ENCODE measurements around the gene NHS.

- no peak for TF ChIP-seq EZH2 (IDR thresholded peaks at IDR 0.05; ENCODE audit: low read length)
- no peak for TF ChIP-seq CTCF (optimal IDR thresholded peaks at IDR 0.05 in 1 of 3, IDR thresholded peaks at IDR 0.05 in 1 of 3, conservative IDR thresholded peaks at IDR 0.05 in 1 of 3; ENCODE audit: extremely low read depth in 1 of 3, insufficient read depth in 2 of 3, low read length in 3 of 3)
Measured at GRCh38 chrX:17554914-17555313, 179.9 kb downstream of the NHS start.
